Neuronal stem cell (in vitro differentiated cells): ENCODE measurements around the gene TNNI3K.

Experiments used
- DNase-seq: peaks from one replicate; pipeline ENCODE4 v3.0.0-alpha.2; 2013; ENCODE audit warnings: low spot score
- H2AFZ ChIP-seq: one replicate; pipeline ENCODE4 v1.6.1; 2013; ENCODE audit warnings: mild to moderate bottlenecking, low read length, inconsistent platforms
- H2AK5ac ChIP-seq: 2 replicates; pipeline ENCODE4 v1.6.1; 2013; ENCODE audit warnings: low read depth, mild to moderate bottlenecking, inconsistent platforms, low read length, moderate library complexity, mixed read lengths
- H2BK120ac ChIP-seq: 2 replicates; pipeline ENCODE4 v1.6.1; 2013; ENCODE audit warnings: low read depth, mild to moderate bottlenecking, inconsistent platforms, low read length, moderate library complexity, mixed read lengths
- H2BK12ac ChIP-seq: one replicate; pipeline ENCODE4 v1.6.1; 2013; ENCODE audit warnings: low read length, inconsistent platforms
- H2BK15ac ChIP-seq: 2 replicates; pipeline ENCODE4 v1.6.1; 2013; ENCODE audit warnings: mild to moderate bottlenecking, low read length, inconsistent platforms, mixed read lengths
- H2BK5ac ChIP-seq: one replicate; pipeline ENCODE4 v1.6.1; 2013; ENCODE audit warnings: inconsistent platforms, mild to moderate bottlenecking, low read length, moderate library complexity
- H3K14ac ChIP-seq: one replicate; pipeline ENCODE4 v1.6.1; 2013; ENCODE audit warnings: low read length, inconsistent platforms
- H3K18ac ChIP-seq: 2 replicates; pipeline ENCODE4 v1.6.1; 2013; ENCODE audit warnings: low read length, inconsistent platforms
- H3K23ac ChIP-seq: 2 replicates; pipeline ENCODE4 v1.6.1; 2013; ENCODE audit warnings: low read depth, mild to moderate bottlenecking, mixed read lengths, low read length, inconsistent platforms; ENCODE audit not compliant: poor library complexity
- H3K27ac ChIP-seq: replicated peaks from 3 replicates; pipeline ENCODE4 v1.5.1; 2013; ENCODE audit warnings: low read length, inconsistent platforms
- H3K27me3 ChIP-seq, 3 experiments: 2 replicates each; pipeline ENCODE4 v1.6.1; 2013; ENCODE audit warnings: low read length in 3 of 3, mild to moderate bottlenecking in 2 of 3, inconsistent platforms in 1 of 3, low read depth in 1 of 3, mixed read lengths in 1 of 3, moderate library complexity in 1 of 3; ENCODE audit not compliant: control insufficient read depth in 3 of 3, insufficient read depth in 3 of 3
- H3K36me3 ChIP-seq, 2 donors: replicated peaks in 1 of 2; 2 replicates each; pipeline ENCODE4 v1.6.1; 2013; ENCODE audit warnings: low read length in 2 of 2; ENCODE audit not compliant: control insufficient read depth in 2 of 2, insufficient read depth in 2 of 2
- H3K4ac ChIP-seq: 2 replicates; pipeline ENCODE4 v1.6.1; 2013; ENCODE audit warnings: inconsistent platforms, mild to moderate bottlenecking, low read length, moderate library complexity
- H3K4me1 ChIP-seq, 2 donors: 1 replicate in 1 of 2; 2 replicates in 1 of 2; pipeline ENCODE4 v1.6.1; 2013; ENCODE audit warnings: low read length in 2 of 2, low read depth in 1 of 2; ENCODE audit not compliant: control insufficient read depth in 2 of 2, insufficient read depth in 1 of 2
- H3K4me2 ChIP-seq: one replicate; pipeline ENCODE4 v1.6.1; 2013; ENCODE audit warnings: mild to moderate bottlenecking, low read length, inconsistent platforms; ENCODE audit not compliant: insufficient read depth, poor library complexity, severe bottlenecking
- H3K4me3 ChIP-seq, 2 donors: 2 replicates each; pipeline ENCODE4 v1.5.1; 2013; ENCODE audit warnings: low read length in 2 of 2, mild to moderate bottlenecking in 2 of 2, inconsistent platforms in 1 of 2, moderate library complexity in 1 of 2
- H3K79me1 ChIP-seq: one replicate; pipeline ENCODE4 v1.6.1; 2013; ENCODE audit warnings: low read depth, mild to moderate bottlenecking, inconsistent platforms, low read length, moderate library complexity
- H3K9ac ChIP-seq: one replicate; pipeline ENCODE4 v1.6.1; 2013; ENCODE audit warnings: mild to moderate bottlenecking, low read depth, low read length, inconsistent platforms; ENCODE audit not compliant: poor library complexity
- H3K9me3 ChIP-seq, 2 donors: replicated peaks in 1 of 2; 2 replicates each; pipeline versions ENCODE3 to v1.6.1; 2013; ENCODE audit warnings: low read length in 2 of 2, mild to moderate bottlenecking in 2 of 2, inconsistent platforms in 1 of 2, low read depth in 1 of 2, mixed read lengths in 1 of 2, moderate library complexity in 1 of 2; ENCODE audit not compliant: control insufficient read depth in 2 of 2, insufficient read depth in 1 of 2
- H4K8ac ChIP-seq: one replicate; pipeline ENCODE4 v1.6.1; 2013; ENCODE audit warnings: low read depth, mild to moderate bottlenecking, inconsistent platforms, low read length, moderate library complexity
- H4K91ac ChIP-seq: one replicate; pipeline ENCODE4 v1.6.1; 2013; ENCODE audit warnings: low read length, low read depth, mild to moderate bottlenecking, inconsistent platforms; ENCODE audit not compliant: poor library complexity
- WGBS, 2 donors: extraction: QIAGEN DNeasy Blood & Tissue Kit; methylation state at CpG; one replicate each; pipeline ENCODE4 v1.1.7; 2013; ENCODE audit warnings: missing lambda C conversion rate in 2 of 2, mixed read lengths in 1 of 2; ENCODE audit not compliant: insufficient read length in 2 of 2, insufficient replicate concordance in 1 of 2; ENCODE audit errors: extremely low coverage in 2 of 2; 5-methylcytosine and 5-hydroxymethylcytosine counted together

TNNI3K gene

GRCh38 chr1:74197657-74198552 is 37.3 kb upstream of the TNNI3K start, which contains the start of the genes FPGT and LRRIQ3:
FPGT (plus strand) TSS chr1:74198242; CDS start chr1:74198279, 37 bp downstream.
LRRIQ3 (minus strand) TSS chr1:74198176; CDS start chr1:74183684, 14,492 bp downstream.
- no peaks in the 10 kb centered on the region for H3K27me3 ChIP-seq
- H3K79me1 ChIP-seq, result no peaks in the 10 kb centered on the region
- DNase-seq, result peak; percentile 85
- H4K91ac ChIP-seq, result no peak within 1 kb of the TSS
- no peak within 1 kb of the TSS for H3K4ac ChIP-seq
- peak within 1 kb of the TSS; percentile 88 for H2AFZ ChIP-seq
- no peak within 1 kb of the TSS for H2BK5ac ChIP-seq
- H3K18ac ChIP-seq, result peak within 1 kb of the TSS; percentile 93
- WGBS, 2 donors, result no CpG with 5 or more reads among the region's 41 CpGs
- H3K4me2 ChIP-seq, result peak within 1 kb of the TSS; percentile 54
- no peak within 1 kb of the TSS for H2BK12ac ChIP-seq
- no peak within 1 kb of the TSS for H2BK120ac ChIP-seq
- no peaks in the 10 kb centered on the region for H3K9me3 ChIP-seq
- no peaks in the 10 kb centered on the region for H3K4me1 ChIP-seq
- peak within 1 kb of the TSS; percentile 84 for H3K9ac ChIP-seq
- H2BK15ac ChIP-seq, result no peak within 1 kb of the TSS
- no peak within 1 kb of the TSS for H3K27ac ChIP-seq
- no peak within 1 kb of the TSS for H3K14ac ChIP-seq
- H3K23ac ChIP-seq, result peak within 1 kb of the TSS; percentile 59
- H4K8ac ChIP-seq, result no peak within 1 kb of the TSS
- H2AK5ac ChIP-seq, result no peak within 1 kb of the TSS
- H3K4me3 ChIP-seq, result peak within 1 kb of the TSS; percentile 62 to 82
- H3K36me3 ChIP-seq, result peaks cover 0 to 3% of the 10 kb centered on the region in 2 donors

GRCh38 chr1:74199504-74199903 is 35.7 kb upstream of the TNNI3K start:
- no peak overlapping the region for H3K4me2 ChIP-seq
- no peak overlapping the region for H2BK5ac ChIP-seq
- no peak overlapping the region for H2BK12ac ChIP-seq
- H3K23ac ChIP-seq, result no peak overlapping the region
- no peak overlapping the region for H2AFZ ChIP-seq
- no peak overlapping the region for H3K14ac ChIP-seq
- no peak for DNase-seq
- H3K27me3 ChIP-seq, result no peaks in the 10 kb centered on the region
- H3K9ac ChIP-seq, result no peak overlapping the region
- H4K91ac ChIP-seq, result no peak overlapping the region
- no CpG with 5 or more reads among the region's 5 CpGs for WGBS, 2 donors
- H3K4ac ChIP-seq, result no peak overlapping the region
- no peaks in the 10 kb centered on the region for H3K4me1 ChIP-seq
- no peak overlapping the region for H2BK120ac ChIP-seq
- no peak overlapping the region for H4K8ac ChIP-seq
- no peak overlapping the region for H3K27ac ChIP-seq
- H3K4me3 ChIP-seq, result no peak overlapping the region
- H3K79me1 ChIP-seq, result no peaks in the 10 kb centered on the region
- peaks cover 0 to 3% of the 10 kb centered on the region in 2 donors for H3K36me3 ChIP-seq
- no peak overlapping the region for H2AK5ac ChIP-seq
- no peak overlapping the region for H2BK15ac ChIP-seq
- no peaks in the 10 kb centered on the region for H3K9me3 ChIP-seq
- H3K18ac ChIP-seq, result no peak overlapping the region

GRCh38 chr1:74205266-74205665 is 29.9 kb upstream of the TNNI3K start:
- no peaks in the 10 kb centered on the region for H3K9me3 ChIP-seq
- H3K79me1 ChIP-seq, result no peaks in the 10 kb centered on the region
- no peak overlapping the region for H2BK12ac ChIP-seq
- H2BK120ac ChIP-seq, result no peak overlapping the region
- peak; percentile 9 for DNase-seq
- no peak overlapping the region for H3K27ac ChIP-seq
- H3K18ac ChIP-seq, result no peak overlapping the region
- H3K4me3 ChIP-seq, result no peak overlapping the region
- peaks cover 0 to under 1% of the 10 kb centered on the region in 2 donors for H3K36me3 ChIP-seq
- no peak overlapping the region for H3K4me2 ChIP-seq
- peak overlapping the region; percentile 76 for H2AFZ ChIP-seq
- no peak overlapping the region for H3K9ac ChIP-seq
- H3K23ac ChIP-seq, result no peak overlapping the region
- H4K91ac ChIP-seq, result no peak overlapping the region
- no peak overlapping the region for H2BK5ac ChIP-seq
- H4K8ac ChIP-seq, result no peak overlapping the region
- H3K14ac ChIP-seq, result no peak overlapping the region
- H3K27me3 ChIP-seq, result no peaks in the 10 kb centered on the region
- H2BK15ac ChIP-seq, result no peak overlapping the region
- H3K4ac ChIP-seq, result no peak overlapping the region
- no peak overlapping the region for H2AK5ac ChIP-seq
- H3K4me1 ChIP-seq, result peaks cover 0 to 10% of the 10 kb centered on the region in 2 donors
- no CpG with 5 or more reads among the region's 2 CpGs for WGBS, 2 donors

- DNase-seq, result no peak
- no peak overlapping the region for H2BK12ac ChIP-seq
- H3K27ac ChIP-seq, result no peak overlapping the region
- H3K14ac ChIP-seq, result no peak overlapping the region
- H3K18ac ChIP-seq, result no peak overlapping the region
- H3K23ac ChIP-seq, result no peak overlapping the region
- no peak overlapping the region for H3K9ac ChIP-seq
- H2AFZ ChIP-seq, result no peak overlapping the region
- H3K4me3 ChIP-seq, result no peak overlapping the region
- no peaks in the 10 kb centered on the region for H3K79me1 ChIP-seq
- peaks cover 0 to 3% of the 10 kb centered on the region in 2 donors for H3K4me1 ChIP-seq
- no peak overlapping the region for H4K91ac ChIP-seq
- H3K36me3 ChIP-seq, result no peaks in the 10 kb centered on the region
- no CpG with 5 or more reads among the region's 1 CpG for WGBS, 2 donors
- no peak overlapping the region for H3K4me2 ChIP-seq
- H3K27me3 ChIP-seq, result no peaks in the 10 kb centered on the region
- H3K9me3 ChIP-seq, result no peaks in the 10 kb centered on the region
- no peak overlapping the region for H2BK5ac ChIP-seq
- no peak overlapping the region for H4K8ac ChIP-seq
- no peak overlapping the region for H3K4ac ChIP-seq
- no peak overlapping the region for H2AK5ac ChIP-seq
- no peak overlapping the region for H2BK120ac ChIP-seq
- H2BK15ac ChIP-seq, result no peak overlapping the region
These were observed 20.0 kb upstream of the TNNI3K start for GRCh38 chr1:74215229-74215628.
